Kidney (tissue), 14 donors: ENCODE results near the gene TPM1. TPM values are rescaled to one million over a fixed set of nuclear protein-coding genes. Genes with fewer than 3 reads are reported as not detected.

ENCODE experiments used
- DNase-seq, 5 donors: peaks; one replicate each; pipeline ENCODE4 v3.0.0-alpha.2; 2013 to 2020
- FAIRE-seq: peaks from 2 replicates; lab custom pipeline; 2012; peaks lifted over from hg19 to GRCh38; lab: Jason Lieb, UNC
- H3K27ac ChIP-seq, 2 donors: one replicate each; pipeline ENCODE4 v1.7.0; 2013; ENCODE audit warnings: low read depth in 2 of 2, low read length in 2 of 2, inconsistent platforms in 1 of 2
- H3K27me3 ChIP-seq: one replicate; pipeline ENCODE4 v1.7.1; 2013; ENCODE audit warnings: low read length, inconsistent platforms; ENCODE audit not compliant: control insufficient read depth, insufficient read depth
- H3K36me3 ChIP-seq, 3 donors: one replicate each; pipeline versions ENCODE4 v1.7.0 to v1.7.1; 2013; ENCODE audit warnings: low read length in 3 of 3, control low read depth in 1 of 3, inconsistent platforms in 1 of 3; ENCODE audit not compliant: insufficient read depth in 3 of 3, control insufficient read depth in 2 of 3
- H3K4me1 ChIP-seq, 3 donors: one replicate each; pipeline versions ENCODE4 v1.7.0 to v1.7.1; 2013; ENCODE audit warnings: low read length in 3 of 3, inconsistent platforms in 1 of 3, low read depth in 1 of 3; ENCODE audit not compliant: control insufficient read depth in 2 of 3, insufficient read depth in 2 of 3
- H3K4me3 ChIP-seq, 3 donors: one replicate each; pipeline versions ENCODE4 v1.7.0 to v1.8.1; 2013; ENCODE audit warnings: low read length in 3 of 3, control low read depth in 1 of 3, inconsistent platforms in 1 of 3
- H3K9ac ChIP-seq, 3 donors: one replicate each; pipeline versions ENCODE4 v1.7.0 to v1.7.1; 2013; ENCODE audit warnings: low read length in 3 of 3, control low read depth in 1 of 3, inconsistent platforms in 1 of 3
- H3K9me3 ChIP-seq, 3 donors: one replicate each; pipeline versions ENCODE4 v1.7.0 to v1.7.1; 2013; ENCODE audit warnings: low read length in 3 of 3, control low read depth in 1 of 3, inconsistent platforms in 1 of 3; ENCODE audit not compliant: control insufficient read depth in 2 of 3, insufficient read depth in 1 of 3
- CTCF ChIP-seq: IDR thresholded peaks from 3 replicates; pipeline ENCODE4 v1.5.1; 2012; ENCODE audit warnings: mild to moderate bottlenecking, moderate library complexity, borderline replicate concordance; ENCODE audit not compliant: insufficient read depth; ENCODE audit errors: extremely low read depth
- intact Hi-C: fragments of 100-400 bp; cut with DNase I; formaldehyde crosslinking; loops from one replicate; pipeline ENCODE4 v1.11.1; 2022
- polyA plus RNA-seq: library from polyadenylated mRNA; stranded (reverse); fragments of 350-450 nt; fragmentation: Illumina TruSeq; extraction: RNeasy Lipid Tissue Mini Kit (QIAGEN cat#74804); gene quantifications from one replicate; pipeline ENCODE4 v1.2.3, GENCODE V29; 2014; ENCODE audit warnings: low read depth, low replicate concordance; ENCODE audit not compliant: insufficient read depth
- total RNA-seq: library from RNA; stranded (reverse); fragmentation: NEBNext Ultra II Directional; extraction: Animal tissue kit (Norgen Biotek cat#: 25700); gene quantifications from one replicate; pipeline ENCODE4 v1.2.1, GENCODE V29; 2021
- donor health status: control.
- donor health status: control.
- donor health status: control.
- donor health status: control.
- donor health status: control.
- donor health status: DM: yes; HTN: yes; CAD: no.
- donor health status: Normal renal cell carcinoma (clear cell type).

Gene TPM1
- total and polyA plus RNA-seq, 2 donors from 2014 or later, result 252 to 473 TPM

GRCh38 chr15:63034578-63034977, 8.0 kb upstream of the TPM1 start:
- no peak for FAIRE-seq
- no peak overlapping the region for H3K9ac ChIP-seq

GRCh38 chr15:63035253-63035652, 7.3 kb upstream of the TPM1 start:
- Histone ChIP-seq H3K27ac (no peak overlapping the region), H3K4me1 (no peaks in the 10 kb centered on the region), H3K9me3 (no peaks in the 10 kb centered on the region), H3K4me3 (no peak overlapping the region), H3K36me3 (no peaks in the 10 kb centered on the region), H3K27me3 (no peaks in the 10 kb centered on the region), H3K9ac (no peak overlapping the region)
- intact Hi-C loops, result no loop called here
- FAIRE-seq (no peak), DNase-seq (no peak)
- TF ChIP-seq CTCF, result no peak

More at GRCh38 chr15:63034578-63034977, 8.0 kb upstream of the TPM1 start:
- no peak for DNase-seq
- Histone ChIP-seq H3K4me1 (no peaks in the 10 kb centered on the region), H3K36me3 (no peaks in the 10 kb centered on the region), H3K4me3 (no peak overlapping the region), H3K9me3 (no peaks in the 10 kb centered on the region), H3K27ac (no peak overlapping the region), H3K27me3 (no peaks in the 10 kb centered on the region)
- no peak for TF ChIP-seq CTCF
- intact Hi-C loops, result no loop called here

GRCh38 chr15:63035977-63036376, 6.6 kb upstream of the TPM1 start:
- Histone ChIP-seq H3K27me3 (no peaks in the 10 kb centered on the region), H3K9ac (no peak overlapping the region), H3K9me3 (no peaks in the 10 kb centered on the region), H3K4me3 (no peak overlapping the region), H3K36me3 (no peaks in the 10 kb centered on the region), H3K4me1 (no peaks in the 10 kb centered on the region), H3K27ac (no peak overlapping the region)
- intact Hi-C loops, result no loop called here
- FAIRE-seq (no peak), DNase-seq (peak in 1 of 5 donors; percentile 26)
- TF ChIP-seq CTCF, result no peak

- H3K27me3 ChIP-seq, result no peaks in the 10 kb centered on the region
- intact Hi-C loops, result no loop called here
- no peak overlapping the region for H3K4me3 ChIP-seq
- no peak overlapping the region for H3K27ac ChIP-seq
- no peaks in the 10 kb centered on the region for H3K9me3 ChIP-seq
- DNase-seq (peak in 1 of 5 donors; percentile 56), FAIRE-seq (no peak)
- H3K36me3 ChIP-seq, result no peaks in the 10 kb centered on the region
- TF ChIP-seq CTCF, result no peak
- peaks cover 0 to under 1% (median 0%) of the 10 kb centered on the region in 3 donors for H3K4me1 ChIP-seq
- no peak overlapping the region for H3K9ac ChIP-seq
Observed at GRCh38 chr15:63037976-63038720, 4.4 kb upstream of the TPM1 start.
